Measurements from ENCODE around the gene AGBL4.

GRCh38 chr1:48688102-48688760, 1335.5 kb downstream of the AGBL4 start:
- TF ChIP-seq CTCF (IDR thresholded peaks at IDR 0.05) (peak in 2 of 4 donors; percentile 4 to 11), POLR2A (IDR thresholded peaks at IDR 0.05) (no peak)
